ENCODE data around the gene PHACTR4. TPM values are rescaled to one million over a fixed set of nuclear protein-coding genes. Genes with fewer than 3 reads are reported as not detected.

PHACTR4 gene
- total RNA-seq, 1 donor from 2014 or later: 67.5 TPM

DNA sequence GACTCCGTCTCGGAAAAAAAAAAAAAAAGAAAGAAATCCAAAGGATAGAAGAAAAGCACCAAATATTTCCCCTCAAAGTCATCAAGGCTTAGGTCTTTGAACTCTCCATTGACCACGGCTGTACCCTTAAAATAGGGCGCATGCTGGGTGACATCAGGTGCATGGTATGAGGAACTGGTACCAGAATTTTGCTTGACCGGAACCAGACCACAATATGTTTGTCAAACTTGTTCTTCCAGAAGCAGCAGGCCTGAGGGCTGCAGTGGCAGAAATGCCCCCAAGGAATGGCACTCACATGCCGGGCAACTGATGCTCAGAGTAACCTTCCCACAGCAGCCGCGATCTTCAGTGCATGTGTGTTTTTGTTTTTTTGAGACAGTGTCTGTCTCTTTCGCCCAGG, 157.3 kb downstream of the PHACTR4 start:
- TF ChIP-seq, protein P1, sequence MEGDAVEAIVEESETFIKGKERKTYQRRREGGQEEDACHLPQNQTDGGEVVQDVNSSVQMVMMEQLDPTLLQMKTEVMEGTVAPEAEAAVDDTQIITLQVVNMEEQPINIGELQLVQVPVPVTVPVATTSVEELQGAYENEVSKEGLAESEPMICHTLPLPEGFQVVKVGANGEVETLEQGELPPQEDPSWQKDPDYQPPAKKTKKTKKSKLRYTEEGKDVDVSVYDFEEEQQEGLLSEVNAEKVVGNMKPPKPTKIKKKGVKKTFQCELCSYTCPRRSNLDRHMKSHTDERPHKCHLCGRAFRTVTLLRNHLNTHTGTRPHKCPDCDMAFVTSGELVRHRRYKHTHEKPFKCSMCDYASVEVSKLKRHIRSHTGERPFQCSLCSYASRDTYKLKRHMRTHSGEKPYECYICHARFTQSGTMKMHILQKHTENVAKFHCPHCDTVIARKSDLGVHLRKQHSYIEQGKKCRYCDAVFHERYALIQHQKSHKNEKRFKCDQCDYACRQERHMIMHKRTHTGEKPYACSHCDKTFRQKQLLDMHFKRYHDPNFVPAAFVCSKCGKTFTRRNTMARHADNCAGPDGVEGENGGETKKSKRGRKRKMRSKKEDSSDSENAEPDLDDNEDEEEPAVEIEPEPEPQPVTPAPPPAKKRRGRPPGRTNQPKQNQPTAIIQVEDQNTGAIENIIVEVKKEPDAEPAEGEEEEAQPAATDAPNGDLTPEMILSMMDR (IDR thresholded peaks at IDR 0.05; ENCODE audit: unreplicated experiment): no peak
- Mint-ChIP-seq H3K36me3 (peaks cover 14% of the 10 kb centered on the region), H3K4me3 (no peak overlapping the region), H3K27ac (no peak overlapping the region), H3K9me3 (no peaks in the 10 kb centered on the region), H3K4me1 (peaks cover 19% of the 10 kb centered on the region), H3K27me3 (ENCODE audit: low read depth) (no peaks in the 10 kb centered on the region)
- no peak for DNase-seq (ENCODE audit: low spot score in 2 of 2, unreplicated experiment in 2 of 2)

DNA sequence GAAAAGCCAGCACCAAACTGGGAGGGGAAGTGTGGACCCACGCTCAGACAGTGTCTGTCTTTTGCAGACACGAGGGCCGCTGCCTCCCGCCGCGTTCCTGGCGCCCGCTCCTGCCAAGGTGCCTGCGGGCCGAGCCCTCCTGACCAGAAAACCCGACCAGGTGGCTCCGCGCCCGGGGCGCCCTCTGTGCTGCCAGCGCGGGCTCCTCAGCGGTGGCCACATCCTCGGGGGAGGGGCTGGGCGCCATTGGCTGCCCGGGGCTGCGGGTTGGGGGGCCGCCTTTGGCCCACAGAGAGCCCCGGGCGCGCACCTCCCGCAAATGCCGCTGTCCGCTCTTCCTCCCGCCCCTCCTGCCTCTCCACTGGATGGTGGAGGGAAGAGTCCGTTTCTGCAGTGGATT, 160.9 kb downstream of the PHACTR4 start:
- no peak for DNase-seq (ENCODE audit: low spot score in 2 of 2, unreplicated experiment in 2 of 2)
- TF ChIP-seq, protein P1 (IDR thresholded peaks at IDR 0.05; ENCODE audit: unreplicated experiment): no peak
- H3K4me1 Mint-ChIP-seq: peaks cover 4% of the 10 kb centered on the region
- no peaks in the 10 kb centered on the region for H3K9me3 Mint-ChIP-seq
- peaks cover 24% of the 10 kb centered on the region for H3K36me3 Mint-ChIP-seq
- no peak overlapping the region for H3K27ac Mint-ChIP-seq
- no peak overlapping the region for H3K4me3 Mint-ChIP-seq
- H3K27me3 Mint-ChIP-seq (ENCODE audit: low read depth): no peaks in the 10 kb centered on the region

DNA sequence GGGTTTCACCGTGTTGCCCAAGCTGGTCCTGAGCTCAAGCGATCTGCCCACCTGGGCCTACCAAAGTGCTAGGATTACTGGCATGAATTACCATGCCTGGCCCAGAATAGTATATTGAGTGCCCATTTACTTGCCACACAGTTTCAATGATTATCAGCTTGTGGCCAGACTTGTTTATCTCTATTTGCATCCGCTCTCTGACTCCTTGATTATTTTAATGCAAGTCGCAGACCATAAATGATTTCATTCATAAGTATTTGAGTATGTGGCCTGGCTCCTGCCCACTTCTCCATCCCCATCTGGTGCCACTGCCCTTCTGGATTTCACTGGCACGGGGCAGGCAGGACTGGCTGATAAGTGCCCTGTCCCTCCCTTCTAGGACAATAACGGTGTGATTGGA, 165.1 kb downstream of the PHACTR4 start:
- no peak for DNase-seq (ENCODE audit: low spot score in 2 of 2, unreplicated experiment in 2 of 2)
- Mint-ChIP-seq H3K36me3 (peaks cover 27% of the 10 kb centered on the region), H3K4me3 (no peak overlapping the region), H3K27ac (no peak overlapping the region), H3K4me1 (no peaks in the 10 kb centered on the region), H3K9me3 (no peaks in the 10 kb centered on the region), H3K27me3 (ENCODE audit: low read depth) (no peaks in the 10 kb centered on the region)
- TF ChIP-seq, protein P1 (IDR thresholded peaks at IDR 0.05; ENCODE audit: unreplicated experiment): no peak

DNA sequence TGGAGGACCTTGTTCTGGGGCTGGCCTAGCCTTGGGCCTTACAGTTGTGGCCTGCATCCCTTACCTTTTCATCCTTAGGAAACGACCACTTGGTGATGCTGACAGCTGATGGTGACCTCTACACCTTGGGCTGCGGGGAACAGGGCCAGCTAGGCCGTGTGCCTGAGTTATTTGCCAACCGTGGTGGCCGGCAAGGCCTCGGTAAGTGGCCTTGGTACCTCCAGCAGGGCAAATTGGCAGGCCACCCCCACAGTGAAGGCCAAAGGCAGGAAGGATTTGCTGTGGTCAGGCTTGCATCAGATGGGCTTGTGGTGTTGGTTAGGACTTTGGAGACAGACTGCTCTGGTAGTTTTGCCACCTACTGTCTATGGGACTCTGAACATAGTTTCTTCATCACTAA, 165.6 kb downstream of the PHACTR4 start:
- TF ChIP-seq, protein P1 (IDR thresholded peaks at IDR 0.05; ENCODE audit: unreplicated experiment): no peak
- Mint-ChIP-seq H3K27me3 (ENCODE audit: low read depth) (no peaks in the 10 kb centered on the region), H3K4me3 (no peak overlapping the region), H3K27ac (no peak overlapping the region), H3K9me3 (no peaks in the 10 kb centered on the region), H3K4me1 (no peaks in the 10 kb centered on the region), H3K36me3 (peaks cover 26% of the 10 kb centered on the region)
- no peak for DNase-seq (ENCODE audit: low spot score in 2 of 2, unreplicated experiment in 2 of 2)

DNA sequence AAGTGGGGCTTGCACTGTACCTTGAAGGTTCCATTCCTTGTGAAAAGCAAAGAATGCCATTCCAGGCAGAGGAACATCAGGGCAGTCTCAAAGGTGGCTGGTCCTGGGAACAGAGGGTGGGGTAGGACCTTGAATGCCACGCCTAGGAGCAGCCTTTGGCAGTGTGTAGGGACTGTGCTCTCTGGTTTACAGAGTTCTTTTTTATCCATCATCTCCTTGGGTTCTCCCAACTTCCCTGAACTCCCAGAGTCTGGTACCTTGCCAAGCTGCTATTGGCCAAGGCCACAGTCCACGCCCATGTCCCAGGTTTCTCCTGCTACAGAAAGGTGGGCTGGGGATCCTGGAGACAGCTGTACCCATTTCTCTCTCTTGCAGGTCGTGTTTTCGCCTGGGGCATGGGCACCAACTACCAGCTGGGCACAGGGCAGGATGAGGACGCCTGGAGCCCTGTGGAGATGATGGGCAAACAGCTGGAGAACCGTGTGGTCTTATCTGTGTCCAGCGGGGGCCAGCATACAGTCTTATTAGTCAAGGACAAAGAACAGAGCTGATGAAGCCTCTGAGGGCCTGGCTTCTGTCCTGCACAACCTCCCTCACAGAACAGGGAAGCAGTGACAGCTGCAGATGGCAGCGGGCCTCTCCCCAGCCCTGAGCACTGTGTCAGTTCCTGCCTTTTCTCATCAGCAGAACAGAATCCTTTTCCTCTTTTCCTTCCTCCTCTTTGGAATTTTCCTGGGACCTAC, 168.1 kb downstream of the PHACTR4 start:
- DNase-seq (ENCODE audit: low spot score in 2 of 2, unreplicated experiment in 2 of 2): no peak
- no peaks in the 10 kb centered on the region for H3K4me1 Mint-ChIP-seq
- peaks cover 12% of the 10 kb centered on the region for H3K36me3 Mint-ChIP-seq
- H3K27me3 Mint-ChIP-seq (ENCODE audit: low read depth): no peaks in the 10 kb centered on the region
- no peak overlapping the region for H3K27ac Mint-ChIP-seq
- no peaks in the 10 kb centered on the region for H3K9me3 Mint-ChIP-seq
- TF ChIP-seq, protein P1 (IDR thresholded peaks at IDR 0.05; ENCODE audit: unreplicated experiment): no peak
- H3K4me3 Mint-ChIP-seq: no peak overlapping the region
